Measurements from ENCODE around the gene KIAA1328. TPM values are rescaled to one million over a fixed set of nuclear protein-coding genes. Genes with fewer than 3 reads are reported as not detected.

Gene KIAA1328
- total RNA-seq, 1 donor from 2014 or later: 17.8 TPM

DNA sequence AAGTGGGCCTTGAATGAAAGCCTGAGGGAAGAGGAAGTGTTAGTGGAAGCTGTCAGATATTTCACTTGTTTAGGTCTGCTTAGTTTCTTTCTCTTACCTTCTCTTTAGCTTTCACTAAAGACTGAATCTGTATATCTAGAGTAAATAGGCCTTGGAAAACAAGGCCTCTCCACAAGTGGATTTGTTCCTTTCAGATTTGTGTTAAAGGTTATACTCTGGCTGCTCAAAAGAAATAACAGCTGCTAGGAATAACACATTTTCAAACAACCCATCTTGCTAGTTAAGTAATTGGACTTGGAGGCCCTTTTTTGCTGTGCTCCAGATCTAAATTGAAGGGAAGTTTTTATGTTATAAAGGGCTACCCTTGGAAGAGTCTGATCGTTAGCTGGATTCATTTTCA is 236.3 kb downstream of the KIAA1328 start:
- intact Hi-C loops (cut with DNase I): no loop called here
- H3K27ac ChIP-seq: no peak overlapping the region
- H3K4me3 ChIP-seq: no peak overlapping the region
- no peaks in the 10 kb centered on the region for H3K4me1 ChIP-seq
- no peaks in the 10 kb centered on the region for H3K9me3 ChIP-seq
- H3K27me3 ChIP-seq (ENCODE audit: low read depth): no peaks in the 10 kb centered on the region
- ATAC-seq: no peak
- no peaks in the 10 kb centered on the region for H3K36me3 ChIP-seq
- TF ChIP-seq, protein P1, sequence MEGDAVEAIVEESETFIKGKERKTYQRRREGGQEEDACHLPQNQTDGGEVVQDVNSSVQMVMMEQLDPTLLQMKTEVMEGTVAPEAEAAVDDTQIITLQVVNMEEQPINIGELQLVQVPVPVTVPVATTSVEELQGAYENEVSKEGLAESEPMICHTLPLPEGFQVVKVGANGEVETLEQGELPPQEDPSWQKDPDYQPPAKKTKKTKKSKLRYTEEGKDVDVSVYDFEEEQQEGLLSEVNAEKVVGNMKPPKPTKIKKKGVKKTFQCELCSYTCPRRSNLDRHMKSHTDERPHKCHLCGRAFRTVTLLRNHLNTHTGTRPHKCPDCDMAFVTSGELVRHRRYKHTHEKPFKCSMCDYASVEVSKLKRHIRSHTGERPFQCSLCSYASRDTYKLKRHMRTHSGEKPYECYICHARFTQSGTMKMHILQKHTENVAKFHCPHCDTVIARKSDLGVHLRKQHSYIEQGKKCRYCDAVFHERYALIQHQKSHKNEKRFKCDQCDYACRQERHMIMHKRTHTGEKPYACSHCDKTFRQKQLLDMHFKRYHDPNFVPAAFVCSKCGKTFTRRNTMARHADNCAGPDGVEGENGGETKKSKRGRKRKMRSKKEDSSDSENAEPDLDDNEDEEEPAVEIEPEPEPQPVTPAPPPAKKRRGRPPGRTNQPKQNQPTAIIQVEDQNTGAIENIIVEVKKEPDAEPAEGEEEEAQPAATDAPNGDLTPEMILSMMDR (IDR thresholded peaks at IDR 0.05): no peak
- no peak for DNase-seq

DNA sequence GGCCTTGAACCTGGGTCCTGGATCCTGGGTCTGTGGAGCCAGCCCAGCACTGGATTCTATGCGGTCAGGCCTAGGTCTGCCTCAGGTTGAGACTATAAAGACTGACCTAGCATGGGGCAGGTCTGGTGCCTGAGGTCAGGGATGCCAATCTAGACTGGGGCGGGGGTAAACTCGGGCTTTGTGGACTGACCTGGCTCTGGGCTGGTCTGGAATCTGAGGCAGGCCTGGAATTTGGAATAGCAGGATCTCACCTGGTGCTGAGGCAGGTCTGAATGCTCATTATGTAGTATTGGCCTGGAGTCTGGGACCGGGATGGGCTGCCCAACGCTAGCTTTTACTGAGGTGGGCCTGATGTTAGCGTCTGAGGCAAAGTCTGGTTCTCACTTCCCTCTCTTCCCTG is 256.0 kb downstream of the KIAA1328 start:
- no peak overlapping the region for H3K4me3 ChIP-seq
- ATAC-seq (no peak), DNase-seq (no peak)
- no peaks in the 10 kb centered on the region for H3K4me1 ChIP-seq
- H3K27ac ChIP-seq: no peak overlapping the region
- H3K36me3 ChIP-seq: no peaks in the 10 kb centered on the region
- intact Hi-C loops (cut with DNase I): no loop called here
- TF ChIP-seq, protein P1 (IDR thresholded peaks at IDR 0.05): no peak
- H3K27me3 ChIP-seq (ENCODE audit: low read depth): no peaks in the 10 kb centered on the region
- H3K9me3 ChIP-seq: peaks cover 5% of the 10 kb centered on the region

DNA sequence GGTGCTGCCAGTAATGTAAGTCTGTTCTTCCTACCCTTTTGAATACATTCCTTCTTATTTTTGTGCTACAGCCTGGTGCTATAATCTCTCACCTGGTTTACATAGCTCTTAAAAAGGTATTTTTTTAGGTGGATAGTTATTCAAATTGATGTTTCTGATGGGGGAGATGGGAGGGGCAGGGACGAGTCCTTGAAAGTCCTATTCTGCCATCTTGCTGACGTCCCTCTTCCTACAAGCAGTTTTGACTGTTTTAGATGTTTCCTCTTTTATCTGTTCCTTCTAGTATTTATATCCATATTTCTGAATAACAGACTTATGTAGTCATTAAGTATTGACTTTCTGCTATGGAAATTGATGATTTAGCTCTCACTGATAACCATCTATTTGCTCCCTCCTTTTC is 256.4 kb downstream of the KIAA1328 start:
- H3K4me1 ChIP-seq: no peaks in the 10 kb centered on the region
- TF ChIP-seq, protein P1 (IDR thresholded peaks at IDR 0.05): no peak
- peaks cover 5% of the 10 kb centered on the region for H3K9me3 ChIP-seq
- no peak overlapping the region for H3K27ac ChIP-seq
- no peak for ATAC-seq
- DNase-seq: no peak
- no peak overlapping the region for H3K4me3 ChIP-seq
- intact Hi-C loops (cut with DNase I): no loop called here
- no peaks in the 10 kb centered on the region for H3K36me3 ChIP-seq
- no peaks in the 10 kb centered on the region for H3K27me3 ChIP-seq (ENCODE audit: low read depth)

DNA sequence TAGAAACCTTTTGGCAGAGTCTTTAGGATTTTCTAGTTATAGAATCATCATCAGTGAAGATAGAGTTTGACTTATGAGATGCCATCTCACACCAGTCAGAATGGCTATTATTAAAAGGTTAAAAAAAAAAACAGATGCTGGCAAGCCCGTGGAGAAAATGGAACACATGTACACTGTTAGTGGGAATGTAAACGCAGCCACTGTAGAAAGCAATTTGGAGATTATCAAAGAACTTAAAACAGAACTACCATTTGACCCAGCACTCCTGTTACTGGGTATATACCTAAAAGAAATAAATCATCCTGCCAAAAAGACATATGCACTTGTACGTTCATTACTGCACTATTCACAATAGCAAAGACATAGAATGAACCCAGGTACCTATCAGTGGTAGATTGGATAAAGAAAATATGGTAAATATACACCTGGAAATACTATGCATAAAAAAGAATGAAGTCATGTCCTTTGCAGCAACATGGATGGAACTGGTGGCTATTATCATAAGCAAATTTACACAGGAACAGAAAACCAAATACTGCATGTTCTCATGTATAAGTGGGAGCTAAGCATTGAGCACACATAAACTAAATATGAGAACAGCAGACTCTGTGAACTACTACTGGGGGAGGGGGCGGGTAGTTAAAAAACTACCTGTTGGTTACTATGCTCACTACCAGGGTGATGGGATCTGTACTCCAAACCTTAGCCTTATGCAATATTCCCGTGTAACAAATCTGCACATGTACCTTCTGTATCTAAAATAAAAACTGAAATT is 279.0 kb downstream of the KIAA1328 start:
- no peak for DNase-seq
- intact Hi-C loops (cut with DNase I): no loop called here

DNA sequence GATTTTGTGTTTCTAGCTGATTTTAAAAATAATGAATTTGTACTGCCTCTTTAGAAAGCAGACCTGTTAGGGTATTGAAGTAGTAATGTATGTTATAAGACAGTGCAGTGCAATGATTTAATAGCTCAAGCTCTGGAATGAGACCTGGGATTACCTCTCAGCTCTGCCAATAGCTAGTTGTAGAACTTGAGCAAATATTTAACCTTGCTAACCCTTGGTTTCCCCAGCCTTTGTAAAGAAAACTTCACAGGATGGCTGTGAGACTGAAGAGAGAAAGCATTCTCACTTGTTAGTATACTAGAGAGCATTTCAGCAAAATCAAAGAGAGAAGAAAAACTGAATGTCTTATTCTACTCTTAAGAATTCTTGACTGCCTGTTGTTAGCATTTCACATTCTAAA is 293.9 kb downstream of the KIAA1328 start:
- peaks cover 5% of the 10 kb centered on the region for H3K9me3 ChIP-seq
- DNase-seq (no peak), ATAC-seq (peak; percentile 32 to 76)
- no peak overlapping the region for H3K4me3 ChIP-seq
- peaks cover 6% of the 10 kb centered on the region for H3K4me1 ChIP-seq
- TF ChIP-seq, protein P1 (IDR thresholded peaks at IDR 0.05): no peak
- H3K27me3 ChIP-seq (ENCODE audit: low read depth): no peaks in the 10 kb centered on the region
- intact Hi-C loops (cut with DNase I): no loop called here
- no peak overlapping the region for H3K27ac ChIP-seq
- H3K36me3 ChIP-seq: no peaks in the 10 kb centered on the region

More for the DNA sequence above, 279.0 kb downstream of the KIAA1328 start:
- H3K4me1 ChIP-seq: no peaks in the 10 kb centered on the region
- peak; percentile 61 to 90 for ATAC-seq
- no peaks in the 10 kb centered on the region for H3K27me3 ChIP-seq (ENCODE audit: low read depth)
- no peaks in the 10 kb centered on the region for H3K36me3 ChIP-seq
- H3K9me3 ChIP-seq: peaks cover 11% of the 10 kb centered on the region
- no peak overlapping the region for H3K27ac ChIP-seq
- H3K4me3 ChIP-seq: no peak overlapping the region
- TF ChIP-seq, protein P1 (IDR thresholded peaks at IDR 0.05): no peak
